ENCODE results near the gene SAG.
A peak's percentile ranks its signal among the peaks of the same experiment; 100 is the strongest.

Gene SAG

GRCh38 chr2:233380995-233381637 is 73.5 kb downstream of the SAG start:
- DNase-seq (ENCODE audit: low read depth), result no peak

- no peak for DNase-seq (ENCODE audit: low read depth)
Observed at GRCh38 chr2:233381638-233381995, 74.0 kb downstream of the SAG start.

GRCh38 chr2:233384015-233384414 is 76.4 kb downstream of the SAG start:
- no peak for DNase-seq (ENCODE audit: low read depth)

GRCh38 chr2:233384811-233385488 is 77.3 kb downstream of the SAG start:
- no peak for DNase-seq (ENCODE audit: low read depth)

GRCh38 chr2:233385489-233386044 is 78.0 kb downstream of the SAG start:
- no peak for DNase-seq (ENCODE audit: low read depth)

- DNase-seq (ENCODE audit: low read depth), result no peak
Observed at GRCh38 chr2:233386382-233387041, 78.9 kb downstream of the SAG start.

- no peak for DNase-seq (ENCODE audit: low read depth)
Observed at GRCh38 chr2:233387225-233387624, 79.6 kb downstream of the SAG start.

GRCh38 chr2:233387667-233388528 is 80.3 kb downstream of the SAG start:
- peak; percentile 55 for DNase-seq (ENCODE audit: low read depth)

- DNase-seq (ENCODE audit: low read depth), result no peak
Observed at GRCh38 chr2:233389601-233390125, 82.0 kb downstream of the SAG start.

GRCh38 chr2:233395687-233396086 is 88.1 kb downstream of the SAG start:
- no peak for DNase-seq (ENCODE audit: low read depth)

All from GM04503 (cell line).